NCI-H446 treated with DMSO at 0.1 percent for 48 hours (cell line): ENCODE measurements around the gene SDS.
"Not testable (repeated sequence)": the region's sequence is repeated elsewhere in the genome, so short reads cannot be mapped to it uniquely, and the experiment has no call there.

Experiments
- DNase-seq: peaks from one replicate; lab custom pipeline; 2025; lab: John Stamatoyannopoulos, UW

Gene SDS

DNA sequence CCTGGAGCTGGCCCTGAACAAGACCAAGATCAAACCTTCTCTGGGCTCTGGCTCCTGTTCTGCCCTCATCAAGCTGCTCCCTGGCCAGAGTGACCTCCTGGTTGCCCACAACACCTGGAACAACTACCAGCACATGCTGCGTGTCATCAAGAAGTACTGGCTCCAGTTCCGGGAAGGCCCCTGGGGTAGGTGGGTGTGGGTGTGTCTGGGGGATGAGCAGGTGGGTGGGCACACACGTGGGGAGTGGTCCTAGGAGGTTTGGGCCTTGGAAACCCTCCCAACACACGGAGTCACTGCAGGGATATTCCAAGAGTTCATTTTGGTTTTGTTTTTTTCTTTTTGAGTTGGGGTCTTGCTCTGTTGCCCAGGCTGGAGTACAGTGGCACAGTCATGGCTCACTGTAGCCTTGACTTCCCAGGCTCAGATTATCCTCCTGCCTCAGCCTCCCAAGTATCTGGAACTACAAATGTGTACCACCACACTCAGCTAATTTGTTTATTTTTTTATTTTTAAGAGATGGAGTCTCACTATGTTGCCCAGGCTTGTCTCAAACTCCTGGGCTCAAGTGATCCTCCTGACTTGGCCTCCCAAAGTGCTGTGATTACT lies 28.8 kb downstream of the SDS start:
- DNase-seq: no peak

- no peak for DNase-seq
Observed at GRCh38 chr12:113373969-113374368, 29.7 kb downstream of the SDS start.

- no peak for DNase-seq
Observed at GRCh38 chr12:113373440-113373839, 30.2 kb downstream of the SDS start.

- no peak for DNase-seq
Observed at GRCh38 chr12:113372371-113372770, 31.3 kb downstream of the SDS start.

DNA sequence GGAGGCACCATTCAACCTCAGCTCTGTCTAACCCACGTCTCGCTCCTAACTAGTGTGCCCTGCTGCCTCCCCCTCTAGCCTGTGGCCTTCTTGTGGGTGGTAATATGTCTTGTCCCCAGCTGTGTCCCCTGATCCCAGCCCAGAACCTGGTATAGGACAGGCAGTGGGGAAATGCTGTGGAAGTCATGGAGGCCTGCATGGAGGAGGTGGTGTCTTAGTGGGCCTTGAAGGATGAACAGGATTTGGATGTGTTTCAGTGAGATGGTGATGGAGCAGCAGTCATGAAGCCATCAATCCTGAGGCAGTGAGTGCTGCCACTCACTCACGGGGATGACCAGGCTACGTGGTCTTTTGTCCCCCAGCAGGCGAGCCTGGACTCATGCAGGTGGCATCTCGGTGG lies 31.9 kb downstream of the SDS start:
- DNase-seq: no peak

GRCh38 chr12:113370923-113371682 lies 32.6 kb downstream of the SDS start:
- DNase-seq: no peak

GRCh38 chr12:113369391-113369985 lies 34.2 kb downstream of the SDS start:
- DNase-seq: no peak

DNA sequence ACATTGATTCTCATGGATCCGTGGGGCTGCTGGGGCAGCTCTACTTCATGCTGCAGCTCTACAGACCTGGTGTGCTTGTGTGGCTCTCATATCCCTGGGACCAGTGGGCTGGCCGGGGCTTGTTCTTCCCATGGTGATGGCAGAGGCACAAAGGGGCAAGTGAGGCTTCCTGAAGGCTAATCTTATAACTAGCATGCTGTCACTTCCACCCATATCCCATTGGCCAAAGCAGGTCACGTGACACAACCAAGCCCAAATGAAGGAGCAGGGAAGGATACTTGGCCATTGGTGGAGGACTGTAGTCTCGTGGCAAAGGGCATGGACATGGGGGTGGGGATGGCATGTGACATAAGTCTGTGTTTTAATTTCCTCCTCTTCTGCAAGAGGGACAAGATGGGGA lies 35.4 kb downstream of the SDS start:
- no peak for DNase-seq

- no peak for DNase-seq
Observed at GRCh38 chr12:113366827-113367226, 36.9 kb downstream of the SDS start.

- DNase-seq: no peak
Observed at GRCh38 chr12:113365639-113366395, 37.9 kb downstream of the SDS start.

GRCh38 chr12:113364698-113365097 lies 39.0 kb downstream of the SDS start:
- no peak for DNase-seq

GRCh38 chr12:113361574-113362370 lies 41.9 kb downstream of the SDS start:
- DNase-seq: no peak

GRCh38 chr12:113359939-113360748 lies 43.5 kb downstream of the SDS start:
- DNase-seq: no peak

GRCh38 chr12:113359133-113359938 lies 44.4 kb downstream of the SDS start:
- peak; percentile 45 for DNase-seq

DNA sequence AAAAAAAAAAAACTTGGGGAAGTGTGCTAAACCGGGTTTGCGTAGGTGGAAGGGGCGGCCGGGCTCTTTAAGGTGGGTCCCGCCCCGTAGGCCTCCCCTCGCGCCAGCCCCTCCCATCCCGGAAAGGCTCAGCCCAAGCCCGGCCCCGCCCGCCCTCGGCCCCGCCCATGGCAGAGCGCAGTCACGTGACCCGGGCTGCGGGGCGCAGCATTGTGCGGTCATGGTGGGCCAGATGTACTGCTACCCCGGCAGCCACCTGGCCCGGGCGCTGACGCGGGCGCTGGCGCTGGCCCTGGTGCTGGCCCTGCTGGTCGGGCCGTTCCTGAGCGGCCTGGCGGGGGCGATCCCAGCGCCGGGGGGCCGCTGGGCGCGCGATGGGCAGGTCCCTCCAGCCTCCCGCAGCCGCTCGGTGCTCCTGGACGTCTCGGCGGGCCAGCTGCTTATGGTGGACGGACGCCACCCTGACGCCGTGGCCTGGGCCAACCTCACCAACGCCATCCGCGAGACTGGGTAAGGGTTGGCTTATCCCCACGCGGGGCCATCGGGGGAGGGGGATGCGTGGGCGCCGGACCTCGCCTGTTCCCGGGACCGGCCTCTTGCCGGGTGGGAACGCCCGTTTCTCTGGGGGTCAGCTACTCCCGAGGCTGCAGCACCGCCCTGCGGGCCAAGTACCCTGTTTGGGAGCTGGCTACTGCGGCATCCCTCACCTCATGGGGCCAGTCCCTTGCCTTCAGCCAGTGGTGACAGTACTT lies 45.1 kb downstream of the SDS start, which contains the start of gene PLBD2:
PLBD2 (plus strand) TSS at position 207 of the 752 bp plus-strand sequence; CDS start at position 221, 14 bp downstream.
- DNase-seq: peak; percentile 84

GRCh38 chr12:113354192-113354591 lies 49.5 kb downstream of the SDS start:
- not testable (repeated sequence) for DNase-seq

- no peak for DNase-seq
Observed at GRCh38 chr12:113351089-113351488, 52.6 kb downstream of the SDS start.

DNA sequence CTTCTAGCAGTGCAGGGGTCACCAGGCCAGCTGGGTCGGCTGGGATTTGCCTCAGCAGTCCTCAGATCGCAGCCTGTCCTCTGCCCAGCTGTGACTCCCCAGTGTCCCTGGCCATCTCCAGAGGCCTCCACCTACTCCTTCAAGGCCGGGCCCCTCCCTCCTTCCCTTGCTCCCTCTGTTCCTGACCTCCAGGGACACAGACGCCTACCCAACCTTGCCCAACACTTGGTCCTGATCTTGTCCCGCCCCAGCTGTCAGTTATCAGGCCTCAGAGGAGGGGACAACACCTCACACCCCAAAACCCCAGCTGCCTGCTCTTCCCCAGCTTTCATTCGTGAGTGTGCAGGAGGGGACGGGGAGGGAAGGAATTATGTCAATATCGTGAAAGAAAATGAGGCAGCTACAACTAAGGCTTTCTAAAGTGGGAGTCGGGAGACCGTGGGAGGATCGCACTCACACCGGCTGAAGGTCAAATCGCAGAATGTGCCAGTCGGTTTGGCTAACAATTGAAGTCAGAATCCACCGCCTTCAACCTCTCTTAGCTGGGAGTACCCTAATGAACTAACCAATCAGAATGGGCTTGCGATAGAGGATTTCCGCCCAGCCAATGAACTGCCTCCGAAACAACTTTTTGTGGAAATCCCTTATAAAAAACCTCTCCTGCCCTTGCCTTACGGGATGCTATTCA lies 54.7 kb downstream of the SDS start:
- DNase-seq: no peak

DNA sequence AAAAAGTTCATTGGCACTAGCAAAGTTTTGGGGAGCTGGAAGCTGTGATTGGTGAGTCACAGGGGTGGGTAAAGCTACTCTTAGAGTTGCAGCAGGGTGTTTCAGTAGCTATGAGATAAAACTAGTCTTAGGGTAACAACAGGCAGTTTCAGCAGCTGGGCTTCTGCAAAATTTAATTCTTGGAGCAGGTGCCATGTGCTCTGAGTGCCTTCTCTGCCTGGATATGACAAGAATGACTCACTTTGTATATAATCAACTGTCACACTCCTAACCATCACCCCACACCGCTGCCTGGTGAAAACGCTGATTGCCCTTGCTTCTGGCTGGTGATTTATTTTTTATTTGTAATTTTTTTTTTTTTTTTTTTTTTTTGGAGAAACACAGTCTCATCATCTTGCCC lies 55.8 kb downstream of the SDS start:
- no peak for DNase-seq
